GM18861 (cell line): ENCODE data around the gene PIM1.

ENCODE experiments used
- ATAC-seq: cut with Tn5 transposase; IDR thresholded peaks from one replicate; pipeline ENCODE4 v1.9.1; 2021; ENCODE audit not compliant: unreplicated experiment

The PIM1 gene

DNA sequence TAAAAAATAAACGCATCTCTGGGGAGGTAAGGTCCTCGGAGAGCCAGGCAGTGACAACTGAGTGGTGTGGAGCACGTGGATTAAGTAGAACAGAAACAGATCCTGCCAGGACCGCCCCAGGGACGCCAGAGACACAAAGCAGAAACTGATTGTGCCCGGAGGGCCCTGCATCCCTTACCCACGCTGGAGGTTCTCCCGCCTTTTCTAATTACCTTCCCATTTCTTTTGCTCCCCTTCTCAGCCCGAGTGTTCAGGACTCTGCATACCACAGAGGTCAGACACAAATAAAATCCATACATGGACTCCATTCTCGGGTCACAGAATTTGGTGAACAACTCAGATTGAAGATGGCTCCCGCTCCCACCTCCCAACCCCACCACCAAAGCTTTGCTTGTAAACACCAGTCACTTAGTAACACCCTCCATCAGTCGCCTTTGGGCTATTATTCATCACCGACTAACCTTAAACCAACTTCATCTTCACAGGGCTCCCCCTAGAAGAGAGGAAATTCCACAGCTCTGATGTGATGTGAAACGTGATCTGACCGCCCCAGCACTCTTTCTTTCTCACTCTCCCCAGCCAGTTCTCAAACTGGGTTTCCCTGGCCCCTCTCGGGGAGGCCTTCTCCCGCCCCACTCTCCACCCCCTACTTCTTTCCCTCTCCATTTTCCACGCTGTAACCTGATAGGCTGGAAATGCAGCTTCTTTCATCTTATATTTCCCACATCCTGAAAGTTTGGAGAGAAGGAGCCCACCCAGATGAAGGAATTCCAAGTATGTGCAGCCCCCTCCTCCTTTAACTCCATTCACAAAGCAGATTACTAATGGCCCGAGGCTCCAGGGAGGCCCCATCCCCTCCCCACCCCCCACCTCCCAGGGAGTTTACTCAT lies 32.5 kb upstream of the PIM1 start:
- ATAC-seq = no peak

DNA sequence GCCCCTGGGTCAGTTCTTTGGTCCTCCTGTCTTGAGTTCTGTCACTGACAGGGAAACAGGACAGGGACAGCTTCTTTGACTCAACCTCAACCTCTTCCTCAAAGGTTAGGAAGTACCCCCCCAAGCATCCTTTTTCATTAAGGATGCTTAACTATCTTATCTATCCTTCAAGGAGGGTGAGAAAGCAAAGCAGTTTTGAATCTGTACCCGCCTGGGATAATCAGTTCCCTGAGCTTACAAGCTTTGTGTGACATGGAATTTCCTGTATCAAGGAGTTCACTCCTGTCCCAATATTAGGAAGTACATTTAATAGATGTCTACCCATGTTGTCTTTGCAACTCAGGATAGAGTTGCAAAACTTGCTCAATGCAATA lies 31.1 kb upstream of the PIM1 start:
- ATAC-seq = no peak

DNA sequence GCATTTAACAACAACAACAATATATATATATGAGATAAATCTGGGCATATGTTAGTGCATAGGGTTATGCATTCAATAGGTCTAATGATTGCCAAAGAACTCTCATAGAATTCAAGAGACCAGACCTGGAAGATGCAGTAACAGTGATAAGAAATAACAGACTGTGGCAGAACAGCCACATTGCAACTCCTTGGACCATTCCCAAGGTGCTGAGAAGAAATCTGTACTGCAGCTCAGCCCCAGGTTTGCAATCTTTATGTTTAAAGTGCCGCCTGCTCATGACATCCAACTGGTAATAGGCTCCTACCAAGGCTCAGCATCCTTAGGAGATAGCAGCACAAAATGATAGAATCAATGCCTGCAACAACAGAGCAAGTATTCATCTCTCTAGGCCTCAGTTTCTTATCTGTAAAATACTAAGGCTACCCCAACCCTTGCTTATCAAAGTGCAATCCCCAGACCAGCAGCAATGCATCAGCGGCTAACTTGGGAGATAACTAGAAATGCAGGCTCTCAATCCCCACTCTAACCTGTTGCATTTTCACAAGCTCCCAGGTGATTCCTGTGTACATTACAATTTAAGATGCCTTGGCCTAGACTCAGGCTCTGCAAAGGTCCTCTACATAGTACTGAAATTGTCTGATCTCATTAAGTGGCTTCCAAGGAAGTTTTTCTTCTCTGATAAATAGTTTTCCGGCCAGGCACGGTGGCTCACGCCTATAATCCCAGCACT lies 30.6 kb upstream of the PIM1 start:
- ATAC-seq = no peak

DNA sequence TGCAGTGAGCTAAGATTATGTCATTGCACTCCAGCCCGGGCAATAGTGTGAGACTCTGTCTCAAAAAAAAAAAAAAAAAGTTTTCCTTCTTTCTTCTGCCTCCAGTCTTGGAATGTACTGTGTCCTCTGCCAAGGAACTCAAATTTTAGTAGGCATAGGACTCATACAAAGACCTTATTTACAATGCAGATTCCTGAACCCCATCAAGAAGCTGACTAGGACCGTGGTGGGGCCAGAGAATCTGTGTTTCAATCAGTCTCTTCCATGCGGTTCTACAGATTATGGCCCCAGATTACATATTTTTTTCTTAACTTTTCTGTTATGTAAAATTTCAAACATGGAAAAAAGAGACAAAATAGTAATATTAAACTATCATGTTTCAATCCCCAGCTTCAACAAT lies 29.8 kb upstream of the PIM1 start:
- no peak for ATAC-seq

DNA sequence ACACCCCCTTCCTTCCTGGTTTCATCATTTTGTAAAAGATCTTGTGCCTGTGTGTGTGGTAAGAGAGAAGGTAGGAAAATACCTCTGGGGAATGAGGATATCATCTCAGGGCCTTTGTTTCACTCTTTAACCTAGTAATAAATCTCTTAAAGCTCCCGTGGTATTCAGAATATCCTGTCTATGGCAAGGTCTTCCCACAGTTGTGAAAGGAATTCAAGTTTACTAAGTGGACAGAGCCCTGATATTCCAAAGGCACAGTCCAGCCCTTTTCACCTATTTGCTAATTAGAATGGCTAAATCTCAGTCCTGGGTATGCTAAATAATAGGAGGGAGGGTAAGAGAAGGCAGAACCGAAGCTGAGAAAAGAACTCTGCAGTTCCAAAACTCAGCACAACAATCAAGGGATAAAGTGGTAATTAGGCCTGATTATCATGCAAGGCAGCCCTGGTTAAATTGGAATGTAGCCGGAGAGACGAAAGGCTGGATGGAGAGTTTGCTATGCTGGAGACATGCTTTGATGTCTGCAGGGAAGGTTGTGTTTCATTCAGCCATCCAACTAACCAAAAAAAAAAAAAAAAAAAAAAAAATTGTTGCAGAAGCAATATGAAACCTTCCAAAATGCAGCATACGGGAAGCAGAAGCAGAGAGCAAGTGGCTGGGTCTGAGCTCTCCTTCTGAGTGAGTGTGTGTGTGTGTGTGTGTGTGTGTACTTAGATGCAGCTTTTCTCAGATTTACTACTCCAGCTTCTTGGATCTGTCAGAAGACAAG lies 28.5 kb upstream of the PIM1 start:
- no peak for ATAC-seq

DNA sequence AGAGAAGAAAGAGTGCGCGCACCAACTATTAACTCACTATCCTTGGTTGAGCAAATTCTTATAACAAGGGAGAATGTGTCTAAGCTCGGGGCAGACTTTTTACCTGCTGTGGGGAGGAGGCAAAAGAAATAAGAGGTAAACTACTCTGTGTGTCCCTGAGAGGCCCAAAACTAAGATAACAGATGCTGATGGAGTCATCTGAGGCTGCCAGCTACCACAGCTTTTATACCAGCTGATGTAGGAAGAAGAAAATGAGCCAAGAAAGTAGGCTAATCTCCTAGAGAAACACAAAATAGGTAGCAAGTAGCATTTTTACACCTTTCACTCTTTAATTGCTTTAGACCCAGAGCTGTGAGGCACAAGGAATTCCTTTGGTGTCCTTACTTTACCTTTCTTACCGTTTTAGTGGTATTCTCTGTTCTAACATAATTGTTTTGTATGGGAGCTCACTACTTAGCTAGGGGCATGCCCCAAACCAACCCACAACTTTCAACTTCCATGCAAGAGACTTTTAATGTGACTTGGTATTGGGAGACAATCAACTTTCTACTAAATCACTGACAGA lies 27.8 kb upstream of the PIM1 start:
- no peak for ATAC-seq

DNA sequence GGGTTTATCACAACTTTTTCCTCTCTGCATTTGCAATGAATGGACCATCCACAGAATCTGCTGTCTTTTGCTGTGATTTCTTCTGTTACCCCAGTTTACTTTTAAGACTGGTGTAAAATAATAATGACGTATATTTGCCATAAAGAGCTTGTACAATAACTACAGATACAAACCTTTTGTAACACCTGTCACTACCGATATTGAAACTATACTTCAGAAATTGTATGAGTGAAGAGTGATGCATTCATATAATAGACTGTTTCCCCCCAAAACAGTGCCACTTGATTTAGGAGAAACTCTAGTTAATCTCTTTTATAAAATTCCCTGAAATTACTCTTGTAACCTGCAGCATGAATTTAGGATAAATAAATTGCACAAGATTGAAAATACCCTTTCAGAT lies 26.4 kb upstream of the PIM1 start:
- ATAC-seq = no peak

DNA sequence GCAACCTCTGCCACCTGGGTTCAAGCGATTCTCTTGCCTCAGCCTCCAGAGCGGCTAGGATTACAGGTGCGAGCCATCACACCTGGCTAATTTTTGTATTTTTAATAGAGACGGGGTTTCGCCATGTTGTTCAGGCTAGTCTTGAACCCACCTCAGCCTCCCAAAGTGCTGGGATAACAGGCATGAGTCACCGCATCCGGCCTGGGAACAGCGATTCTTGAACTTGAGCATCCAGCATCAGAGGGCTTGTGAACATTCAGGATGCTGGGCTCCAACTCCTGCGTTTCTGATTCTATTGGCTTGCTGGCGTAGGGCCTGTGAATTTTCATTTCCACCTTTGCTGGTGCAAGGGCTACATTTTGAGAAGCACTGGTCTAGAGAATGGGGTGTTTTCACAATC lies 24.5 kb upstream of the PIM1 start:
- no peak for ATAC-seq

DNA sequence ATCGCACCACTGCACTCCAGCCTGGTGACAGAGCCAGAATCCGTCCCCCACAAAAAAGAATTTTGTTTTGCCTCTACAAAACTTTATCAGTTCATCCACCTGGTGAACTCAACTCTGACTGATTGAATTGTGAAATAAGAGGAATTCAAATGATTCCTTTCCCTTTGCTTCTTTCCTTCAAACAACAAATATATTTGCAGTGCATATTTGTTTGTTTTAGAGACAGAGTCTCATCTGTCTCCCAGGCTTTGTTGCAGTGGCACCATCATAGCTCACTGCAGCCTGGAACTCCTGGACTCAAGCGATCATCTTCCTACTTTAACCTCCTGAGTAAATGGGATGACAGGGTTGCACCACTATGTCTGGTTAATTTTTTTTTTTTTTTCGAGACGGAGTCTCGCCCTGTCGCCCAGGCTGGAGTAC lies 23.2 kb upstream of the PIM1 start:
- no peak for ATAC-seq

DNA sequence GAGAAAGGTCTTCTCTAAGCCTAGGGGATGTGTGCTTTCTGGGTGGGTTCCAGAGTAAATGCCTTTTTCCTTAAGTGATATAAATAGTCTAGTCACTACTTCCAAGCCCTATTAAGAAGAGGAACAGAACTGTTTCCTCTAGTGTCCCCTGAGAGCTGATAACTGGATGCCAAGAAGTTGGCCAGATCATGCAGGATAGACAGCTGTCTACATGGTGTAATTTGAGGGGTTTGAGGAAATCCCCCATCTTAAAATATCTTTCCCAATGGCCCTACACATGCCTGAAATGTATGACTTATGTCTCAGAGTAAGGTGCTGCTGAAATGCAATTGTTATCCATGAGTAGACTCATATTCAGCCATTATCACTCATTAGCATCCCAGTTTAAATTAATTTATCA lies 20.2 kb upstream of the PIM1 start:
- ATAC-seq = no peak

DNA sequence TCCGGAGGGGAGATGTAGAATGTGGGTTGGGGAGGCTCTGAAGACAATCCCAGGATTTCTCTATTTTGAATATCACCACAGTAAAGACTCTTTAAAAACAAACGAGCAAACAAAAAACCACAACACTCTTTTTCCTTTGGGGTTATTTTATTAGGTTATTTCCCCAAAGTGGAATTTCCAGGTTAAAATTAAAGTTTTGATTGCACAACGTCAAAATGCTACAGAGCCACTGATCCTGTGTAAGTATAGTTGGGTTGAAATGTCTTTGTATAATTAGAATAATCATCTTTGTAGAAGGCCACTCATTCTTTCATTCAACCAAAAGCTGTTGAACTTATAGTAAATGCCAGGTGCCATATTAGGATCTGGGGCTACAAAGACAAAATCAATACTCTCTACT lies 19.6 kb upstream of the PIM1 start:
- ATAC-seq = no peak

DNA sequence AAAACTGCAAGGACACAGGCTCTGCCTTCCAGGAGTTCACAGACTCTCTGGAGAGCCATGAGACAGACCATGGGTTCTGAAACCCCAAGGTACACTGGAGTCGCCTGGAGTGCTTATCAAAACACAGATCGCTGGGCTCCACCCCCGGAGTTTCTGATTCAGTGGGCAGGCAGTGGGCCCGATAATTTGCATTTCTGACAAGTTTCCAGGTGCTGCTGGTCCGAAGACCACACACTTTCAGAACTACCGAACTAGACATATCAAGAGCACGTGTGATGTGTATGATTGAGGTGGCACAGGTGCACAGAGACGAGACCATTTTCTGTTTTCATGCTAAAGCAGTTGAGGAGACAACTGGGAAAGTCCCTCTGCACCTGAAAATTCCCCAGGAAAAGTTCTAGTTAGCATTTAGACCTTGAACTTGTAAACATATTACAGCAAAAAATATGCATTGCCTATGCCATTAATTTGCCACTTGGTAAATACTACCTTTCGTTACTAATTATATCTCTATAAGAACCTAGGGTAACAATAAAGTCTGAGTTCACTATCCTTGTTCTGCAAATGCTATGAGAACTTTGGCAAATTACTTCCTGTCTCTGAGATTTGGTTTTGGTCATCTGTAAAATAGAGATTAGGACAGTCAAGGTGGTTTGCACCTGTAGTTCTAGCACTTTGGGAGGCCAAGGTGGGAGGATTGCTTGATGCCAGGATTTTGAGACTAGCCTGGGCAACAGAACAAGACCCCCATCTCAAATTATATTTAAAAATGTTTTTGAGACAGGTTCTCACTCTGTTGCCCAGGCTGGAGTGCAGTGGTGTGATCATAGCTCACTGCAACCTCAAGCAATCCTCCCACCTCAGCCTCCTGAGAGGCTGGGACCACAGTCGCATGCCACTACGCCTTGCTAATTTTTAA lies 14.3 kb upstream of the PIM1 start:
- peak; percentile 83 for ATAC-seq

DNA sequence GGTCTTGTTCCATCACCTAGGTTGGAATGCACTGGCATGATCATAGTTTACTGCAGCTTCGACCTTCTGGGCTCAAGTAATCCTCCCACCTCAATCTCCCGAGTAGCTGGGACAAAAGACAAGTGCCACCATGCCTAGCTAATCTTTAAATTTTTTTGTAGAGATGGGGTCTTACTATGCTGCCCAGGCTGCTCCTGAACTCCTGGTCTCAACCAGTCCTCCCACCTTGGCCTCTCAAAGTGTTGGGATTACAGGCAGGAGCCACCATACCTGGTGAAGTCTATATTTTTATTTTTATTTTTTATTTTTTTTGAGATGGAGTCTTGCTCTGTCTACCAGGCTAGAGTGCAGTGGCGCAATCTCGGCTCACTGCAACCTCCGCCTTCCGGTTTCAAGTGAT lies 11.4 kb upstream of the PIM1 start:
- ATAC-seq = no peak

DNA sequence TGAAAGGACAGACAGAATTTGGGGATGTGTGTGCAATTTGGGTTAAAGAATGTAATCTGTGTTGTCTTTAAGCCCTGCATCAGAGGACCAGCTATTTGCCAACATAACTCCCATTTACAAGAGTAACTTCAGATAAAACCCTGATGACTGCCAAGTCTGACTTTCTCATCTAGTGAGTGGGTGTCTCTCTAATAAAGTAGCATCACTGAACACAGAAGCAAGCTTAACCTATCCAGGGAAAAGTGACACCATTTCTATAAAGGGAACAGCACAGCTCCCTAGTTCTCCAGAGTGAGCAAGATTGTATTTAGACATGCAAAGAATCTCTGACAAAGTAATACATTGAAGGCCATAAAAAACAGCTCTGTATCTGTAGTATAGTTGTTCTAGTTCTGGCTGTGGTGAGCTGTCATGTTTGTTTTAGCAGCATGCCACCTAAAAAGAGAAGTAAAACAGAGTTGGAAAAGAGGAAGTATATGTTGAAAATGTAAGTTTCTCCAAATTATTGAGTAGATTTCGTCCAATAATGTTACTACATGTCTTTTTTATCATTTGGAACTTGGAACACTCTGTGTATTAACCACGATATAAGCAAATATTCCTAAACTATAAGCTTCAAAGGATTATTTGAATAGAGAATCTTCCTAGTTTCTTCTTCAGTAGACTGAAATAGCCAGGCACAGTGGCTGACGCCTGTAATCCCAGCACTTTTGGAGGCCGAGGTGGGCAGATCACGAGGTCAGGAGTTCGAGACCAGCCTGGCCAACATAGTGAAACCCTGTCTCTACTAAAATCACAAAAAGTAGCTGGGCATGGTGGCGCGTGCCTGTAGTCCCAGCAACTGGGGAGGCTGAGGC lies 8.8 kb upstream of the PIM1 start:
- no peak for ATAC-seq

DNA sequence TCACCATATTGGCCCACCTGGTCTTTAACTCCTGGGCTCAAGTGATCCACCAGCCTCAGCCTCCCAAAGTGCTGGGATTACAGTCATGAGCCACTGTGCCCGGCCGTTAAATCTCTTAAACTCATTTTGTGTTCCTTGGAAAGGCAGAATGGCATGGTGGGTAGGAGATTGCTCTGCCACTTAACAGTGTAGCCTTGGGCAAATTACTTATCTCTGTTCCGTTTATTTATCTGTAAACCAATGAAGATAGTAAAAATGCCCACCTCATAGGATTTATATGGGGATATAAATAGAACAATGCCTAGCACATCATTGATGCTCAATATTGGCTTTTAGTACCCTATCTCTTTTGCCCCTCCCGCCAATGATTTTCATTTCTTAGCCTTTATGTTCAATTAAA lies 7.2 kb upstream of the PIM1 start:
- ATAC-seq = no peak

DNA sequence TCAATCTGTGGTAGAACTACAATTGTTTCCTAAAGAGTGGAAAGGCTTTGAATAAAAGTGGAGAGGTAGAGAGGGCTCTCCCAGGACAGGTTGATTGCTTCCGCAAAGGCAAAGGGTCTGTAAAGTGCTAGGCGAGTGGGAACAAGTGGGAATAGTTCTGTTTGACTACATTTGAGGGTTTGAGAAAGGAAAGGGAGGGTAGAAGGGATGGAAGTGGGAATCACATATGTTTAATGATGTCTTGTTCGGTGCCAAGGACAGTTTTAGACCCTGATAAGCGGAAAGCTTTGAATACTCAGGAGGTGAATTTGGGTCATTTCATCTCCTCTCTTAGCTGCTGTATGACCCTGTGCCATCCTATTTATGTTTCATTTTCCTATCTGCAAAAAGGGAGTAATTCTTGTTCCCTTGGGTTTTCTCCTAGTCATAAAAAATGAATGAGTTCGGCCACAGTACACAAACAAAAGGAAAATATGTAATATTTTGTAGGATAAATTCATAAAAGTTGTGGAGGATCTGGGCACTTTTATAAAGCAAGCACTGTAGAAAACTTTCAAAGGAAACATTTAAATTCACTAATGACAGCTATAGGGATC lies 1.7 kb upstream of the PIM1 start:
- ATAC-seq = no peak

DNA sequence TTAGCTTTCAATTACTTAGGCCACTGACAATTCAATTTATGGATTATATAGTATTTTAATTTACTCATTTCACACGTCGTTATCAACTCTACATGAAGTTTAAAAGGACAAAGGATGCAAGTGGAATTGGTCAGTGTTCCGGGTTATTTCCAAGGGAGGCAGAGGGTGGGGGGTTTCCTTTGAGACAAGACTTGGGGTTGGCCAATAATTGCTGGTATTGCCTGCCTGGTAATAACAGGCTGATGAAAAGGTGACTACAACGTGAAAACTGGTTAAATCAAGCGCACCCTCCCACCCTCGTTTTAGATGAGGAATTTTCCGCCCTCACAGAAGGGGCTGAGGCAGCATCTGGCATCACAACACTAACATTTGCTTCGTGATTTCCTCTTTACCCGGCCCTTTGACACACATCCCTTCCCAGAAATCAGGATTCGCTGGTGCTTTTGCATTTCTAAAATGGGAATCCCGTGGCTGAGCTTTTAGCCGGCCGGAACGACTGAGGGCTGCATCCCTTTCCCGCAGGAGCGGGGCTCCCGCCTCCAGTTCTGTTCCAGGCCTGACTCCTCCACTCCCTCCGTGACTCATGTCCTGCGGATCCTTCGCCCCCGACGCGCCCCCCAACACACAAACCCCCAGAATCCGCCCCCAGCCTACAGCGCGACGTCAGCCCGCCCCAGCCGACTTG lies 999 bp upstream of the PIM1 start:
- ATAC-seq = no peak
